Stimulated activated CD4-positive, alpha-beta T cell treated with anti-CD3 and anti-CD28 coated beads, Interleukin-4, amount 100 ng/mL, for 24 hours (primary cell): Measurements from ENCODE around the gene DAZAP1.

Experiments used
- DNase-seq: peaks from one replicate; pipeline ENCODE4 v3.0.0-alpha.2; 2020

DAZAP1 gene

GRCh38 chr19:1407528-1408299 is at the start of gene DAZAP1:
Gene DAZAP1, plus strand, starts transcription at chr19:1407586. Its CDS starts 188 bp downstream, at chr19:1407774.
- DNase-seq: peak; percentile 35

GRCh38 chr19:1360126-1360817 is 47.1 kb upstream of the DAZAP1 start:
- no peak for DNase-seq

DNA sequence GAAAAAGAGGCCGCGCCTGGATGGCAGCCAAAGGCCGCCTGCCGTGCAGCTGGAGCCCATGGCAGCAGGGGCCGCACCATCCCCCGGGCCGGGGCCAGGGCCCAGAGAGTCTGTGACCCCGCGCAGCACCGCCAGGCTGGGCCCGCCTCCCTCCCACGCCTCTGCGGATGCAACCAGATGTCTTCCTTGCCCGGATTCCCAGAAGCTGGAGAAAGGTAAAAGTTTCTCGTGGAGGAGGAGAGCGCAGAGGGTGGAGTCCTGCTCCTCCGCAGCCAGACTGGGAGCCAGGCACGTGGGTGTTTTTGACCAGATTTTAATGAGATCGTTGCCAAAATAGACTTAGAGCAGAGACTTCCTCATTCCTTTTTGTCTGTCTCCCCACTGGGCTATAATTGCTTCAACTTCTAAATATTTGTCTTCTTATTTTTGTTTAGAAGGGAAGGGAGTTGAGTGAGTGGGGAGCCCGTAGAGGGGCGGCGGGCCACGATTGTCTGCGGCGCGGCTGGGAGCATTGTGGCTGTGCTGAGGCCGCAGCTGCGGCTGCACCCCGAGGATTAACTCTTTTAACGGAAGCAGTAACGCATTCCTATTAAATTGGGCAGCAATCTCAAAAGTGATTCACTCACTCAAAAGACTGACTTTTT is 46.4 kb upstream of the DAZAP1 start:
- no peak for DNase-seq

- DNase-seq: no peak
These were observed 45.6 kb upstream of the DAZAP1 start for GRCh38 chr19:1361601-1362386.

- no peak for DNase-seq
These were observed 44.8 kb upstream of the DAZAP1 start for GRCh38 chr19:1362387-1363257.

DNA sequence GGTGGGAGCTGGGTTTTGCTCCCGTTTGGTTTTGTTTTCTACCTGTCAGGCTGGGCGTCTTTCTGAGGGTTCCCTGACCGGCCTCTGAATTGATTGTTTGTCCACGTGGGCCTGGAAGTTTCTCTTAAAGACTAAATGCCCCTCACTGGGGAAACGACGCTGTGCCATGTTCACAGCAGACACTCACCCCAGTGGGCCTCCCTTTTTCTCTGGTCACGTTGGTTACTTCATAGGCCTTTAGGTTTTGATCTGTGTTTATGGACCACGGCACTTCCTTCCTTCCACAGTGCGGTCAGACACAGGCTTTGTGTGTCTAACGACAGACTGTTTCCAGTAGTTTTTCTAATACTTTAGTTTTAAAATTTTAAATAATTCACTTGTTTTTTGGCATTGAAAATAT is 43.8 kb upstream of the DAZAP1 start:
- no peak for DNase-seq

- DNase-seq: no peak
These were observed 43.2 kb upstream of the DAZAP1 start for GRCh38 chr19:1364070-1364704.

DNA sequence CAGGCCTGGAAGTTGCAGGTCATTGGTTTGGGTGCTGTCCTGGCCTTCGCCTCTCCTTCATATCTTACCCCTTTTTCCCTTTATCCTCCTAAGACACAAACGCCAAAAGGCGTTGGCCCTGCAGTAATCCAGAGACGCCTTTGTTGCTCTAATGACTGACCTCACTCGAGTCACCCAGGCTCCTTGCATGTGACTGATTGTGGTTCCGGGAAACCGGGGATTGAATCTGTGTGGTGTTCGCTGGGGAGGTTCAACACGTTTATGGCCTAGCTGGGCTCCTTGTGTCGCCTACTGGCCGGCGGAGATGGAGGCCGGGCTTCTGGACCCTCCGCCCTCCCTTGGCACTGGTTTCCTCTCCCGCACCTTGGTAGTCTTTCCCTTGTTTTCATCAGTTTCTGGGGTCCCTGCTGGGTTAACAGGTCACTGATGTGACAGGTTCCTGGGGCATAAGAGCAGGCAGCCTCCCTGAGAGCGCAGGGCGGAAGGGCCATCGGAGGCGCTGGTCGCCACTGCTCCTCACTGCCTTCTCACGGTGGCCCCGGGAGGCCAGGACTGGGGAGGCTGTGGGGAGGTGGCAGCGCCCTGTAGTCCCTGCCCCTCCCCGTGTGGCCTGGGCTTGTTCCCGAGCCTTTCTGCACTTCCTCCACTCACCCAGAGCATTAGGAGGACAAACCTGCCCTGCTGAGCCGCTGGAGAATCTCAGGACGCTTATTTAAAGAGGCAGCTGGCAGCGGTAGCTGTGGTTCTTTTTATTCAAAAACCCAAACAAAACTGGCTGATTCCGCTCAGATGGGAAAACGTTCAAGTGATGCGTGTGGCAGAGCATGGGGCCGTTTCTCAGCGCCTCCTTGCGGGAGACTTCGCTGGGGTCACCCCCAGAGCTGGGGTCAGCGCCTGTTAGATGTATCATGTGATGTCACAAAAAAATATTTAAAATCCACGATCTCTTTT is 41.8 kb upstream of the DAZAP1 start:
- DNase-seq: no peak

- no peak for DNase-seq
These were observed 41.1 kb upstream of the DAZAP1 start for GRCh38 chr19:1366296-1366695.

DNA sequence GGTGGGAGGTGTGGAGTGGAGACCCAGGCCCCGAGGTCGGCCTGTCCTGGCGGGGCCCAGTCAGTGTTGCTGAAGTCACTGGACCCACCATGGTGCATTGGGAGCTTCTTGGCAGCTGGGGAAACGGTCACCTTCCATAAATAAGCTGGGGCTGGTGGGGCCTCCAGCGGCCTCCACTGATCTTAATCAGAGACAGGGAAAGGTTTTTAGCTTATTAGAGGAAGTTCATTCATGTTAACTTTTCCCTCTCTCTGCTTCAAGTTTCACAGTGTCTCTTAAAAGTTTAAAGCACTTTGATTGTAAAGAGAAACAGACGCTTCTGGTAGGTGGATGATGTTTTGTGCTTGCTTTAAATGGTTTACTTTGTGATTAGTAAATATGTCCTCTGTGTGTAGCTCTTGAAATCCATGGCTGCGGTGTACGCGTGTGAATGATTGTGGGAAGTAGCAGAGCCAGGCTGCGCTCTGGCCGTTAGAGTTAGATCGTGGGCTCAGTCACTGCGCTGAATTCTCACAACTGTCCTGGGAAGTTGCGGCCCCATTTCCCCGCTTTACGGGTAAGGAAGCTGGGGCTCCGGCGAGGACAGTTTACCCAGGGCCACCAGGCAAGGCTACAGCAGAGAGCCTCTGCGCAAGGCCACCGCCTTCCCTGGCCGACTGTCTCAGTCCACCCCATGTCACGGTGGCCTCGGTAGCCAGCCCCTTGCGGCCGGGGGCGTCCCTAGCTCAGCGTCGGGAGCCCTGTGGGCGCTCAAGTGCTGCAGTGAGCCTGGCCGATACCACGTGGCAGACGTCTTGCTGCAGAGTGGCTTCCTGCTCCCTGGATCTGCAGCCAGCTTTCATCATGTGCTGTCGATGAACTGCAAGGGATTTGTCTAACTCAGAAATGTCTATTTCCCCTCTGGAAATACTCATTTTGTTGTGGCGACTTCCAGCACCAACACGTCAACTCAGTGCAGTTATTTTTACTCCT is 40.2 kb upstream of the DAZAP1 start:
- DNase-seq: no peak

GRCh38 chr19:1369214-1369805 is 38.1 kb upstream of the DAZAP1 start:
- DNase-seq: no peak

DNA sequence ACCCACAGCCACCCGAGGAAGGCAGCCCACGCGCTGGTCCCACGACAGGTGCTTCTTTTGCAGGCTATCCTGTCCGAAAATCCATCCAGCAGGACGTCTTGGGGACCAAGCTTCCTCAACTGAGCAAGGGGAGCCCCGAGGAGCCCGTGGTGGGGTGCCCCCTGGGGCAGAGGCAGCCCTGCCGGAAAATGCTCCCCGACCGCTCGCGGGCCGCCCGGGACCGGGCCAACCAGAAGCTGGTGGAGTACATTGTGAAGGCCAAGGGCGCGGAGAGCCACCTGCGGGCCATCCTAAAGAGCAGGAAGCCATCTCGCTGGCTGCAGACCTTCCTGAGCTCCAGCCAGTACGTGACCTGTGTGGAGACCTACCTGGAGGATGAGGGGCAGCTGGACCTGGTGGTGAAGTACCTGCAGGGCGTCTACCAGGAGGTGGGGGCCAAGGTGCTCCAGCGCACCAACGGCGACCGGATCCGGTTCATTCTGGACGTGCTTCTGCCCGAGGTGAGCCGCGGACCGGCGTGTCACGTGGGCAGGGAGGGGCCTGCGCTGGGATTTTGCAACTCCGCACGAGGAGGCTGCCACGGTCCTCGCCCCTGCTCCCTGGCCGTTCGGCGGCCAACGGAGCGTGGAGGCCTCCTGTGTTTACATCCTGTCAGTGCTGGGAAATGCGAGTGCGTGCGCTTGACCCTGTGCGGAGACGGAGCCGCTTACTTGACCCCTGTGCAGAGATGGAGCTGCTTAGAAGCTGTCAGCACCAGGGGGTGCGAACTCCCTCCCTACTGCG is 36.6 kb upstream of the DAZAP1 start:
- DNase-seq: no peak

DNA sequence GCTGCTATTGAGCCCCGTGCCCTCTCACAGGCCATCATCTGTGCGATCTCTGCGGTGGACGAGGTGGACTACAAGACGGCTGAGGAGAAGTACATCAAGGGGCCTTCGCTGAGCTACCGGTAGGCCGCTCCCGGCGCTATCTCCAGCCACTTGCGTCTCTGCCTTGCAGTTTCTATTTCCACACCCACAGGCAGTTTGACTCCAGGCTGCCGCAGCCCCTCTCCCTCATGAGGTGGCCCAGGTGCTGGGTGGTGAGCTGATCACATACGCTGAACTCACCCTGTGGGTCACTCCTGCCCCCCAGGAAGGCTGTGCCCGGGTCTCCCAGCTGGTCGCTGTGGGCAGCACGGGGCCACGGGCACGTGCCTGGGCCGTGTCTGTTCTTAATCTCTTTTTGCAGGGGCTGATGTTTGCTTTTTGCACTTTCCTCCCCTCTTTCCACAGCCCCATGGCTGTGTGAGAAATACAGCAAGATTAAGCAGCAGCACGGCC is 34.3 kb upstream of the DAZAP1 start:
- DNase-seq: no peak

- no peak for DNase-seq
These were observed 33.7 kb upstream of the DAZAP1 start for GRCh38 chr19:1373534-1374249.

DNA sequence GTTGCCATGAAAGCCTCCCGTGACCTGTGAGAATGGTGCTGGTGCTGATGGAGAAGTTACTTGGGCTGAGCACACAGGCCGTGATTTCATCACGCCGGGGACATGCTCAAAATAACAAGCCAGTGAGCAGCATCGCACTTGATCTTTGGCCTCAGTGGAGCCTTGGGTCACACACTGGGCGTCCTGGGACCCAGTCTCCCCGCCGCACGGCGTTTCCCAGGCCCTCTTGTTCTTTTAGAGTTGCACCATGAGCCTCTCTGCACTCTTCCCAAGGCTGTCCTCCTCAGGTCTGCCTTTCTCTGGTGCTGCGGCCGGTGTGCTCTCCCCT is 33.2 kb upstream of the DAZAP1 start:
- DNase-seq: no peak

- no peak for DNase-seq
These were observed 31.0 kb upstream of the DAZAP1 start for GRCh38 chr19:1376415-1376805.
